Natural killer cell (primary cell): ENCODE results near the gene MATK. TPM values are rescaled to one million over a fixed set of nuclear protein-coding genes. Genes with fewer than 3 reads are reported as not detected.

ENCODE experiments used
- ATAC-seq, 3 donors: fragments of 150-1000 bp in 2 of 3; fragments of 200-7000 bp in 1 of 3; cut with Tn5 transposase; 1 replicate in 1 of 3; 2 replicates in 2 of 3; pipeline ENCODE4 v1.10.0; 2021; ENCODE audit warnings: mild to moderate bottlenecking in 2 of 3, moderate library complexity in 2 of 3
- DNase-seq, 2 donors: peaks; one replicate each; pipeline versions ENCODE4 v3.0.0 to v3.0.0-alpha.2; 2013 to 2021; ENCODE audit warnings: mixed read lengths in 1 of 2
- H3K27ac ChIP-seq: one replicate; pipeline ENCODE4 v1.5.1; 2013; ENCODE audit warnings: mild to moderate bottlenecking, low read length
- H3K27me3 ChIP-seq: one replicate; pipeline ENCODE4 v1.6.1; 2013; ENCODE audit warnings: low read length; ENCODE audit not compliant: control insufficient read depth, insufficient read depth
- H3K36me3 ChIP-seq: one replicate; pipeline ENCODE4 v1.6.1; 2013; ENCODE audit warnings: low read length; ENCODE audit not compliant: control insufficient read depth, insufficient read depth
- H3K4me1 ChIP-seq: one replicate; pipeline ENCODE4 v1.6.1; 2013; ENCODE audit warnings: low read length; ENCODE audit not compliant: control insufficient read depth, insufficient read depth
- H3K4me3 ChIP-seq: one replicate; pipeline ENCODE4 v1.5.1; 2013; ENCODE audit warnings: low read length
- H3K9me3 ChIP-seq: one replicate; pipeline ENCODE4 v1.6.1; 2013; ENCODE audit warnings: low read length; ENCODE audit not compliant: control insufficient read depth, insufficient read depth
- H3K27ac Mint-ChIP-seq, 2 donors: one replicate each; pipeline ENCODE4 v1.8.0; 2022; ENCODE audit warnings: mild to moderate bottlenecking in 2 of 2, mixed read lengths in 2 of 2, moderate library complexity in 1 of 2
- H3K27me3 Mint-ChIP-seq, 2 donors: one replicate each; pipeline ENCODE4 v1.8.0; 2022; ENCODE audit warnings: low read depth in 2 of 2, mixed read lengths in 2 of 2
- H3K36me3 Mint-ChIP-seq: one replicate; pipeline ENCODE4 v1.8.0; 2022; ENCODE audit warnings: mixed read lengths
- H3K4me1 Mint-ChIP-seq, 2 donors: one replicate each; pipeline ENCODE4 v1.8.0; 2022; ENCODE audit warnings: mixed read lengths in 2 of 2
- H3K4me3 Mint-ChIP-seq: one replicate; pipeline ENCODE4 v1.8.0; 2022; ENCODE audit warnings: mild to moderate bottlenecking, moderate library complexity, mixed read lengths
- H3K9me3 Mint-ChIP-seq, 2 donors: one replicate each; pipeline ENCODE4 v1.8.0; 2022; ENCODE audit warnings: mixed read lengths in 2 of 2
- WGBS: methylation state at CpG from one replicate; pipeline ENCODE4 v1.1.7; 2013; ENCODE audit warnings: missing lambda C conversion rate; ENCODE audit not compliant: insufficient coverage; 5-methylcytosine and 5-hydroxymethylcytosine counted together
- intact Hi-C: fragments of 100-400 bp; cut with micrococcal nuclease; formaldehyde crosslinking; loops from one replicate; pipeline ENCODE4 v1.14.2; 2022
- total RNA-seq, 4 donors: library from RNA; stranded (reverse); fragments of 120-200 nt in 1 of 4; gene quantifications; one replicate each; pipeline versions ENCODE4 v1.2.3 to v1.2.4, GENCODE V29; 2013 to 2022
- TF ChIP-seq, protein P1 (sequence below): fragments of 200-600 bp; IDR thresholded peaks from one replicate; pipeline ENCODE4 v1.8.0; 2022; ENCODE audit warnings: antibody characterized with exemption

Gene MATK
- total RNA-seq, 3 donors from 2014 or later (not counting 1 experiment from before 2014, with no cell fraction given) = 269 to 353 (median 317) TPM

DNA sequence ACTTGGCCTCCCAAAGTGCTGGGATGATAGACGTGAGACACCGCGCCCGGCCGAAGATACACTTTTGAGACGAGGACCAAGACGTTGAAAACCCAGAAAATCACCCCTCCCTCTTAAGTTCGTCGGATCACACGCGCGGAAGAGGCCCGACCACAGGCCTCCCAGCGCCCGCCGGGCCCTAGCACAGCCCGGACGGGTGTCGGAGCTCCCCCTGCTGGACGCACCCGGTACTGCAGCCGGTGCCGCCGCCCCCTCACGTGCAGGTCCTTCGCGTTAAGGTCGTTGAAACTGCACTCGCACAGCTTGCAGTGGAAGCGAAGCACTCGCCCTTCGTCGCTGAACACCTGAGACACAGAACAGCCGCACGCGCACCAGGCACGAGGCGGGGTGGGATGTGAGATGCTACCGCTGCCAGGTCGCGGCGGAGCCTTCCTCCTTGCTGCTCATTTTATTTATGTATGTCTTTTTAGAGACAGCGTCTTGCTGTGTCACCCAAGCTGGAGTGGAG is 35.7 kb upstream of the MATK start:
- peaks cover 10 to 34% of the 10 kb centered on the region in 2 donors for H3K4me1 Mint-ChIP-seq
- peak overlapping the region; percentile 70 for H3K4me3 Mint-ChIP-seq
- H3K36me3 ChIP-seq = no peaks in the 10 kb centered on the region
- ATAC-seq (peak; percentile 96 to 99 (median 99)), DNase-seq (peak; percentile 92 to 94)
- intact Hi-C loops = loop anchor here (1.0 to 5.0 kb wide), 4 partner anchors 35 to 100 kb away; partner anchors contain the start of gene MRPL54
- no peak overlapping the region for H3K4me3 ChIP-seq
- no peaks in the 10 kb centered on the region for H3K9me3 ChIP-seq
- peak overlapping the region; percentile 81 to 86 for H3K27ac Mint-ChIP-seq
- no peaks in the 10 kb centered on the region for H3K27me3 ChIP-seq
- no peaks in the 10 kb centered on the region for H3K36me3 Mint-ChIP-seq
- peaks cover 33% of the 10 kb centered on the region for H3K4me1 ChIP-seq
- H3K9me3 Mint-ChIP-seq = no peaks in the 10 kb centered on the region
- TF ChIP-seq, protein P1, sequence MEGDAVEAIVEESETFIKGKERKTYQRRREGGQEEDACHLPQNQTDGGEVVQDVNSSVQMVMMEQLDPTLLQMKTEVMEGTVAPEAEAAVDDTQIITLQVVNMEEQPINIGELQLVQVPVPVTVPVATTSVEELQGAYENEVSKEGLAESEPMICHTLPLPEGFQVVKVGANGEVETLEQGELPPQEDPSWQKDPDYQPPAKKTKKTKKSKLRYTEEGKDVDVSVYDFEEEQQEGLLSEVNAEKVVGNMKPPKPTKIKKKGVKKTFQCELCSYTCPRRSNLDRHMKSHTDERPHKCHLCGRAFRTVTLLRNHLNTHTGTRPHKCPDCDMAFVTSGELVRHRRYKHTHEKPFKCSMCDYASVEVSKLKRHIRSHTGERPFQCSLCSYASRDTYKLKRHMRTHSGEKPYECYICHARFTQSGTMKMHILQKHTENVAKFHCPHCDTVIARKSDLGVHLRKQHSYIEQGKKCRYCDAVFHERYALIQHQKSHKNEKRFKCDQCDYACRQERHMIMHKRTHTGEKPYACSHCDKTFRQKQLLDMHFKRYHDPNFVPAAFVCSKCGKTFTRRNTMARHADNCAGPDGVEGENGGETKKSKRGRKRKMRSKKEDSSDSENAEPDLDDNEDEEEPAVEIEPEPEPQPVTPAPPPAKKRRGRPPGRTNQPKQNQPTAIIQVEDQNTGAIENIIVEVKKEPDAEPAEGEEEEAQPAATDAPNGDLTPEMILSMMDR = peak; percentile 98
- 4% methylated on average over 43 of the region's 43 CpGs for WGBS
- H3K27ac ChIP-seq = no peak overlapping the region
- no peaks in the 10 kb centered on the region for H3K27me3 Mint-ChIP-seq

DNA sequence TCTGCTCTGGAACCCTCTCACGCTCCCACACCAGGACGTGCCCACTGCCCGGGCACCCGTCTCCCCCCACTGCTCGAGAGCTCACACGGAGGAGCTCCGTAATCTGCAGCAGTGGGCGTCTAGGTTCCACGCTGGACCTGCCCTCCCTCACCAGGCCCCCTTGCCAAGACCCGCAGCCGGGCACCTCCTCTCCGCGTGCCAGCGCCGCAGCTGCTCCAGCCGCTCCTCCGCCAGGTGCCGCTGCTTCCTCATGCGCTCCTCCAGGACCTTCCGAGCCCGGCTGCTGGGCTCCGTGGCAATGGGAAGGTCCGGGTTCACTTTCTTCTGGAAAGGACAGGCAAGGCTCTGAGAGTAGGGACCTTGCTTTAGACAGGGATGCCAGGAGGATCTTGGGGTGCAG is 35.0 kb upstream of the MATK start:
- H3K4me3 ChIP-seq = no peak overlapping the region
- no peak for DNase-seq
- TF ChIP-seq, protein P1 = no peak
- no peak for ATAC-seq
- H3K4me1 ChIP-seq = peaks cover 33% of the 10 kb centered on the region
- H3K27ac Mint-ChIP-seq = peak overlapping the region in 1 of 2 donors; percentile 86
- H3K9me3 Mint-ChIP-seq = no peaks in the 10 kb centered on the region
- H3K27me3 Mint-ChIP-seq = no peaks in the 10 kb centered on the region
- H3K27ac ChIP-seq = no peak overlapping the region
- 95% methylated on average over 23 of the region's 23 CpGs for WGBS
- no peaks in the 10 kb centered on the region for H3K27me3 ChIP-seq
- no peaks in the 10 kb centered on the region for H3K9me3 ChIP-seq
- no peaks in the 10 kb centered on the region for H3K36me3 ChIP-seq
- no peak overlapping the region for H3K4me3 Mint-ChIP-seq
- peaks cover 10 to 34% of the 10 kb centered on the region in 2 donors for H3K4me1 Mint-ChIP-seq
- intact Hi-C loops = loop anchor here (1.0 to 5.0 kb wide), 2 partner anchors 34 to 99 kb away; no protein-coding TSS in a partner anchor
- H3K36me3 Mint-ChIP-seq = no peaks in the 10 kb centered on the region

DNA sequence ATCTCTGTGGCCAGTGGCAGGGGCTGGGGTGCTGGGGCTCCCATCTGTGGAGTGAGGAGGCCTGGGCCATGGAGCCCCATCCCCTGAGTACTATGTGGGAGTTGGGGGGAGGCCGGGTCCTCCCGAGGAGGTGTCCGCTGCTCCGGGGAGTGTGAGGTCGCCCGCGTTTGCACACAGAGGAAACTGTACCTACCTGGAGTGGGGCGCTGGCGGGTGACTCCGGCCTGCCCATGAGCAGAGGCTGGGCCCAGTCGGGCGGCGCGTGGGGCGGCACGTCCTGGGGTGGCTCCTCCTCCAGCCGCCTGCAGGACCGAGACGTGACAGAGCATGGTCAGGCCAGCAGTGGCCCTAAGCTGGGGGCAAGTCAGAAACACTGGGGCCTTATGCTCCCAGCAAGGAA is 33.8 kb upstream of the MATK start:
- TF ChIP-seq, protein P1 = no peak

DNA sequence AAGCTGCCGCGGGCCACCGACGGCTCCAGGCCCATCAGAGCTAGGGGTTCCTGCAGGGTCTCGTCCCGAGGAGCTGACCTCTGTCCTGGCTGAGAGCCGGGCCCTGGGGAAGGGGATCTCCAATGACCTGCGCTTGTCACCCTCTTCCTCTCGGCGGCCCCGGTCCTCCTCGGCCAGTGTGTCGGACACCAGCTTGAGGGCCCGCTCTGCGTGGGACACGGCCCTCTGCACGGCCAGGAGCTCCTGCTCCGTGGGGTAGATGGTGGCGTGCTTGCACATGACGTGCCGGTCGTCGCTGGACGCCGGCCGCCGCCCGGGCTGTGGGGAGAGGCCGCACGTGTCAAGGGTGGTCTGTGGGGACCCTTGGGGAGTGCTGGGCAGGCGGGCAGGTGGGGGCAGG is 32.7 kb upstream of the MATK start:
- ATAC-seq (no peak), DNase-seq (no peak)
- Histone ChIP-seq H3K36me3 (no peaks in the 10 kb centered on the region), H3K4me3 (no peak overlapping the region), H3K9me3 (no peaks in the 10 kb centered on the region), H3K27me3 (no peaks in the 10 kb centered on the region), H3K27ac (no peak overlapping the region), H3K4me1 (peaks cover 47% of the 10 kb centered on the region)
- TF ChIP-seq, protein P1 = no peak
- Mint-ChIP-seq H3K27ac (no peak overlapping the region), H3K4me3 (no peak overlapping the region), H3K36me3 (no peaks in the 10 kb centered on the region), H3K27me3 (no peaks in the 10 kb centered on the region), H3K4me1 (peaks cover 23 to 45% of the 10 kb centered on the region in 2 donors), H3K9me3 (no peaks in the 10 kb centered on the region)
- intact Hi-C loops = no loop called here
- WGBS = 81% methylated on average over 31 of the region's 31 CpGs

More for the DNA sequence above, 33.8 kb upstream of the MATK start:
- intact Hi-C loops = loop anchor here (5.0 kb wide), 1 partner anchor 98 kb away; no protein-coding TSS in a partner anchor
- H3K4me1 Mint-ChIP-seq = peaks cover 12 to 34% of the 10 kb centered on the region in 2 donors
- no peaks in the 10 kb centered on the region for H3K9me3 Mint-ChIP-seq
- WGBS = 92% methylated on average over 19 of the region's 19 CpGs
- Histone ChIP-seq H3K4me1 (peaks cover 36% of the 10 kb centered on the region), H3K4me3 (no peak overlapping the region), H3K27me3 (no peaks in the 10 kb centered on the region), H3K27ac (no peak overlapping the region), H3K9me3 (no peaks in the 10 kb centered on the region), H3K36me3 (no peaks in the 10 kb centered on the region)
- ATAC-seq (no peak), DNase-seq (no peak)
- peak overlapping the region in 1 of 2 donors; percentile 22 for H3K27ac Mint-ChIP-seq
- H3K36me3 Mint-ChIP-seq = no peaks in the 10 kb centered on the region
- H3K4me3 Mint-ChIP-seq = no peak overlapping the region
- no peaks in the 10 kb centered on the region for H3K27me3 Mint-ChIP-seq
